GM21576 (cell line): ENCODE results near the gene NIN.

Experiments used
- ATAC-seq: cut with Tn5 transposase; IDR thresholded peaks from one replicate; pipeline ENCODE4 v1.9.1; 2021; ENCODE audit warnings: mild to moderate bottlenecking, moderate library complexity; ENCODE audit not compliant: unreplicated experiment

The NIN gene

GRCh38 chr14:50795142-50795541, 35.8 kb downstream of the NIN start:
- no peak for ATAC-seq

DNA sequence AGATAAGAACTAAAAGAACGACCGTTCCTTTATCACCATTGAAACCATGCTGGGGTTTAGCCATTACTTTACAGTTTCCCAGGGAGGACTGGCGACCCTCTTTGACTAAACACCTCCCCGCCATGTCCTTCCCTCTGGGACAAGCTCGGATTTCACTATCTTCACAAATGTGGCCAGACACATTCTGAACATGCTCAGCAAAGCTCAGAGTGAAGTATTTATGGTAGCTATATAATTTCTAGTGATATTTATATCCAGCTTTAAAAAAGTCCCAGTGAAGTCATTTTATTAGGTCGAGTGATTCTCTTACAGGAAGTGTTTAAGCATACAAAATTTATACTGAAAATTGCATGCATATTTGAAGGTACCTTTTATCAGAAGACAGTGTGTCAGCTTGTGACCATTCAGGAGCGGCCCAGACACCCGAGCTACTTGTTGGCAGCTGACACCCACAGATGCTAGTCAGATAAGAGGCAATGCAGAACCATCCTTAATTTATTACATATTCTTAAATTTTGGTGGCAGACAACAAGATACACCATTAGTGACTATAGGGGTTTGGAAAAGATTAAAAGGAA, 36.8 kb downstream of the NIN start:
- ATAC-seq: no peak

- ATAC-seq: no peak
These were observed 38.3 kb downstream of the NIN start for GRCh38 chr14:50792634-50793068.

DNA sequence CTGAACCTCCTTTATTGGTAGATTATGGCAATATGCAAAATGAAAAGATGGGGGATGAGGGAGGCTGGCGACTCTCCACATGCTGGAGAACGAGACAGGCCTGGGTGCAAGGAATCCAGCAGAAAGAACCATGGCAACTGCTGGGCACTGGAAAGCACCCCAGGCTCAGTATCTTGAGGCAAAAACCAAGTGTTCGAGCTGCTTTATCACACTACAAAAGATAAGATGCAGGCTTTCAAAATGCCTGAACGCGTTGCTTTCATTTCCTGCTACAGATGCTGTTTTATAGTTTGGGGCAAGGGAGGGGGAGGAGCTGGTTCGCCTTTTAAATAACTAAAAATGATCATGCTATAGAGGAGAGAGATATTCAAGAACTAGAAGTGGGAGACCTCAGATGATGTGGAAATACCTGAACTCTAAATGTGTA, 38.9 kb downstream of the NIN start:
- ATAC-seq: no peak

DNA sequence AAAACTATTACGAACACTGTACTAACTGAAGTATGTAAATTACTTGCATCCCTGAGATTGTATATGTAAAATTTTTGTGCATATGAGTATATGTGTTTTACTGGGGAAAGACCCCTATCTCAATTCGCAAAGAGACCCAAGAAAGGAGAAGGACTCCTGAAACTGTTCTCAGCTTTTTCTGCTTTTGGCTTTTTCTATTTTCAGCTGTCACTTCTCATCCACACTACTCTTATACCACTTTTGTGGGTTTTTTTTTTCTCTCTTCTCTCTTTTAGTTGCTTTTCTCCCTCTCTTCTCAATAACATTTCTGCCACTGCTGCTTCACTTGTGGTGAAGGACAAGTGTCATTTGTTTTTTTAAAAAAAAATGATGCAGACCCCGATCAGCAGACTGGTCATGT, 39.8 kb downstream of the NIN start:
- peak; percentile 31 for ATAC-seq

- no peak for ATAC-seq
These were observed 40.4 kb downstream of the NIN start for GRCh38 chr14:50790589-50790988.

- no peak for ATAC-seq
These were observed 44.1 kb downstream of the NIN start for GRCh38 chr14:50786751-50787464.

DNA sequence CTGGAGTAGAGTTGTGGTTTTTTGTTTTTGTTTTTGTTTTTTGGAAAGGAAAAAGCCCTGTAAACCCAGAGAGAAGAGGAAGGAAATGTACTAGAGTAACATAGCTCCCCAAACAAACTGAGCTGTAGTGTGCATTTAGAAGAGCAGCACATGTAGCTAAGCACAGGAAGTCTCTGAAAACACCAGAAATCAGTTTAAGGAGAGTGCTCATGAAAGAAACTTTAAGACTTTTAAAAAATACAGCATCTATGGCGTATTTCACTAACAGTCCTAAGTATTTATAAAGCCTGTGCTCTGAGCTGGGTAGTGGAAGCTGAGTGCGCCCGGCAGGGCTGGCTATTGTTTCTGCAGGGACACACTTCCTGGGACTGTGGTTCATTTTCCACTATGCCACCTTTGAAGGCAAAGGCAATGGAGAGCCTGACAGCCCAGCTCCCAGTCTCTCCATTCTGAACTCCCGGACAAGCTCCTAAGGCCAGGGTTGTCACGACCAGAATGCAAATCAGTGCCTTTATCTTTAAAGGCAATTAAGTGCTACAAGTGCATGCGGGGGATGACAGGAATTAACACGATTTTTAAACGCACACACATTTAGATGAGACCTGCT, 45.4 kb downstream of the NIN start:
- ATAC-seq: no peak

DNA sequence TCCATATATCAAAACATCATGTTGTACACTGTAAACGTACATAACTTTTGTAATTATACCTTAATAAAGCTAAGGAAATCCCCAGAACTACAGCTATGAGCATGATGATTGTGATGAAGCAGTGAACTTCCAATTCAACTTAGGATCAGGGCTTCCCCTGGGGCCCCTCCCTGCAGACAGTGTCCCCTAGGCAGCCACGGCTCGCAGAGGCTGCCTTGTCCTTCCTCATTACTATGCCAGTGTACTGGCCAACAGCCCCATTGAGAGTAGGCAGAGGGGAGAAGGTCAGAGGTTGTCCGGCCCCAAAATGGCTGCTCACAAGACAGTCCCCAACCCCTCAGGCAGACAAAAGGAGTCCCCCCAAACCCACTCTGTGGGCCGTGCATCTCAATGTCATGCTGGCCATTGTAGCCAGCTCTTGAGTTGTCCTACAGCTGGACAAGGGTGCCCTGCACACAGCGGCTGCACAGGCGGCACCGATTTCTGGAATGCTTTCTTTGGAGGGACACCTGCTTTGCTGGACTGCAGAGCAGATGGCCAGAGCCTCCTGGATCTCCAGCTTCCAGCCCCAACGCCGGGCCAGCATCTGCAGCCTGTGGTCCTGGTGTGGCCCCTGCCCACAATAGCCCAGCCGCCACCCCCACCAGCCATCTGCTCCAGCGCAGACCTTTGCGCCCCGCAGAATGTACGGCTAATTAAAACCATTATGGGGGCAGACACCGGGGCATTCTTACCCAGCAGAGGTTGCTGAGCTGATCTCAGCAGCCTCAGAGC, 46.1 kb downstream of the NIN start:
- no peak for ATAC-seq

DNA sequence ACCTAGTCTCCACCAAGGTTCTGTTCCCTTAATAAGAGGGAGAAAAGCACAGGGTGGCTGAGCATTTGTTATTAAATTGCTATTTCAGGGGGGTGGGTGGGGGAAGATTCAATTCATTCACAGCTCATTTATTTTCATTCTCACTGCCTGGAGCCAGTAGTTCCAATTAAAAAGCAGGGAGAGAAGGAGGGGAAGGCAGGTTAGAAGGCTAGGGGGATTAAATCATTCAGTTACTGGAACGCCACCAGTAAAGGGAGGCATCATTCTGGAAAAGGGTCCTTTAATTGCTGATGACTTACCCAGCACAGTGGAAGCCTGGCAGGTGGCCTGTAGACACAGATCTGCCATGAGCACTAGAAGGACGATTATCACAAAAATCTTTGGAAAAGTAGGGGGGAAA, 47.4 kb downstream of the NIN start:
- no peak for ATAC-seq

DNA sequence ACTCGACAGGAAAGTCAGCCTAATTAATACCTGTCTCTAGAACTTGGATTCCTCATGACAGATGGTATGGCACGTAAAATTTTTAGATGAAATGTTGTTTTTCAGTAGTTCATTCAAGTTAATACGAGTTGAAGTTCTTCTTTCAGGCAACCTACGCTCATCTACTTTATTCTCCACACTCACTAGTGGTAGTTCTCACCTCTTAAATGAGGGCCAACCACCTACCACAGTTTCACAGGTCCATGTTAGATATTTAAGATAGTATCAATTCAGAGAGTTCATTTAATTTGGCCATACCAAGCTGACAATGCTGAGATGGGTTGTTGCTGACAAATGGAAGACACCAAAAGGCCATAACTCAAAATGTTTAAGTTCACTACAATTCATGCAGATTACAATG, 50.6 kb downstream of the NIN start:
- ATAC-seq: no peak

DNA sequence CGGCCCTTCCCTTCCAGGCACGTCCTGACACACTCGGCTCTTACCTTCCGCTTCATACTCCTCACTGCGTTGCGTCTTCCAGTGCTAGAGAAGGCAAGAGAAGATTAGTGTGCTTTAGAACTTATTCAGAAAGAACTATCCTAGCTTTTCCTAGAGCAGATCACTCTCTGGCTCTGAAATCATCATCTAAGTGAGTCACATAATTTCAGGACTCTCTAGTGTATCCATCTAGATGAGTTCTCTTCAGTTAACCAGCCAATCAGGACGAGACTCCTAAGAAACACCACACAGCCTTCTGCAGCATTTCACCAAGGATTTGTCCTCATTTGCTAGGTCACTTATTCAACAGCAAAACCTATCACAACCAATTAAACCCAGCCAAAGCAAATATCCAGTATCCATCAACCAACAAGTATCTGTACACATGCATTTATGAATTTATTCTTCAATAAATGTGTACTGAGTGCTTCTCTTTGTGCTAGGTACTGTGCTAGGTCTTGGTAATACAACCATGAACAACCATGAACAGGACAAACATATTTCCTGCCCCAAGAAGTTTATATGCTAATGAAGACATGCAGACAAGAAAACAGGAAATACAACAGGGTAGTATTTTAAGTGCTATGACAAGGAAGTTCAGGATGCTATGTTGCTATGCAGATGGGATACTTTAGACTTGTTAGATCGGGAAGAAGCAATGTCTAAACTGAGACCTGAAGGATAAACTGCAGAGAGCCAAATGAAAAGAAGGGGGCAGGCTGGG, 52.1 kb downstream of the NIN start:
- no peak for ATAC-seq

DNA sequence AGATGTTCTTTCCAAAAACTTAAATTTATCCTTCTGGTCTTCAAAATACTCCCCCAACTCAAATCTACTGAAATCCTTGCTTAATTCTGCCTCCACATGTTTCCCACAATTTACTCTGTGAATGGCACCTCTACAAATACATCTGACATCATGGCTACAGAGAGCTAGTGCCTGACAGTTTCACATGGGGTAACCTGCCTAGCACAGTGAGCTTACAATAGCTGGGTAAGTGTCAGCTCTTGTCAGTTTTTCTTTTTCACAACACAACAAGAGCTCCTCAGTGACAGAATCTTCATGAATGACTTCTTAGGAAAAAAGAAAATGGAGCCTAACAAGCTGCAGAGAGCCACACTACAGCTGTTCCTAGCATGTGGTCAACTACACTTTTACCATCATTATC, 54.4 kb downstream of the NIN start:
- ATAC-seq: no peak

DNA sequence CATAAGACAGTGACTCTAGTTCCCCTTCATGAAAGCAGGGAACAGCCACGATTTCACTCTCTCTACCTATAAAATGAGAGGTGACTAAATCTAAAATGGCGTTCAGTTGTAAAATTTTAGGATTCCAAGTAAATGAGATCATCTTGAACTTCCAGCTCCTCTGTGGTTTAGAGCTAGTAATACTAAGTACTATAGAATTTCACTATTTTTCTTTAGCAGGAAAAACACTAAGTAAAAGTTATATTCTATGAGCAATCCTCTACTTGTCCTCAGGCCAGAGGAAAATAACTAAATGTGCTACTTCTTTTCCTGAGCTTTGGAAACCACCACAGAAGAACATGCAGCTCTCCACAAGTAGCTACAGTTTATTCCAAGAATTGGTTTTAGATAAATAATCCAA, 55.6 kb downstream of the NIN start:
- no peak for ATAC-seq

DNA sequence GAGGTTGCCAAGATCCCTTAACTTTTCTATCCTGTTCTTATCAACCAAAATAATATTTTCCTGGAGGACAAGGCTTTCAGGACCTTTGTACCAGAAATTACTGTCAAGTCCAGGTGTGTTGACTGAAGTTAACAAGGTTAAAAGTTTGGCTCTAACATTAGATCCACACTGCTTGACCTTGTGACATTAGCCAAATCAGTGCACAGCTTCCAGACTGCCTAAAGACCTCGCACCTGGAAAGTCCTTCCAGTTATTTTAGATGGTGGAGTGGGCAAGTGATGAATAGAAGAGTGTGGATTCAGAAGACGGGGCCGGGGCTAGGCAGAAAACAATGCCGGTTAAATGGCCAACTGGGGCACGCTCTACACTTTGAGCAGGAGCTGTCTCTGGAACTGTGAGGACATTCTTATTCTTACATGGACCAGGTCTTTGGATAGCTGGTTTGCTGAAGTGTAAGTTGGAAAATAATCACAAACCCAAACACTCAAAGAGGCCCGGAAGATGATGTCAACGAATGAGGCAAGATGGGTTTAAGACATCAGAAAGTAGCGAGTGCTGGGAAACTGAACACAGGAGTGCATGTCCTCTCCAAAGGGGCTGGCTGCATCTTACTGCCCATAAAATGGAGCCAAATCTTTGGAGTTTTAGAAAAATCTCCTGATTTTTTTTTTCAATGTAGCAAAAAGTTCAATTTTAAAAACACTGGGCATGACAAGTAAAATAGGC, 56.3 kb downstream of the NIN start:
- no peak for ATAC-seq

- ATAC-seq: no peak
These were observed 57.1 kb downstream of the NIN start for GRCh38 chr14:50773632-50774541.

GRCh38 chr14:50772412-50772811, 58.5 kb downstream of the NIN start:
- ATAC-seq: no peak

DNA sequence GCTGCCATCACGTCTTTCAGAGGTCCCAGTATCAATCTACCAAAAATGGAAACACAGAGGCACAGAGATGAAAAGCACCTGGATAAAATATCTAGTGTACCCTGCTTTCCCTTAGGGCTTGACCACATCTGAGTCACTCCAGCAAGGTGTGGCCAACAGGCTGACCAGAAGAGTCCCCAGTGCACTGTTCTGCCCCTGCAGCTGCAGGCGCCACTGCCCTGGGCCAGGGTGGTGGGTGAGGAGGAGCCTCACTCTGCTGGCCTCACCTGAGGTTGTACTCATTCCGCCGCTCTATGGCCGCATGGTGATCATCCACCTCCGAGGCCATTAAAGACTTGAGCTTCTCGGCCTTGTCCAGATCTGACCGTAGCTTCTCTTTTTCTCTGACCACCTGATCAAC, 60.4 kb downstream of the NIN start:
- no peak for ATAC-seq

GRCh38 chr14:50769863-50770500, 61.0 kb downstream of the NIN start:
- ATAC-seq: no peak
